ENCODE data around the gene KRT81. TPM values are rescaled to one million over a fixed set of nuclear protein-coding genes. Genes with fewer than 3 reads are reported as not detected.
"Not testable (repeated sequence)": the region's sequence is repeated elsewhere in the genome, so short reads cannot be mapped to it uniquely, and the experiment has no call there.

KRT81 gene
- total and polyA plus RNA-seq, 2 donors (not counting 1 experiment from before 2014, with no cell fraction given): not detected

- not testable (repeated sequence) for H3K79me2 ChIP-seq (ENCODE audit: control insufficient read depth, insufficient read depth, low read length); H3K9ac ChIP-seq (ENCODE audit: insufficient read depth, low read length); H3K36me3 ChIP-seq (ENCODE audit: control insufficient read depth, insufficient read depth, low read length); H3K4me2 ChIP-seq (ENCODE audit: extremely low read depth, insufficient read depth, low read length); H2AFZ ChIP-seq (ENCODE audit: low read length); H3K4me3 ChIP-seq (replicated peaks in 1 of 4; ENCODE audit: control extremely low read depth in 1 of 4, insufficient read depth in 1 of 4, low read depth in 3 of 4, low read length in 4 of 4); H3K4me1 ChIP-seq (ENCODE audit: control insufficient read depth, extremely low read depth, insufficient read depth, low read length); H4K20me1 ChIP-seq (ENCODE audit: control insufficient read depth, extremely low read depth, insufficient read depth, low read length); H3K9me3 ChIP-seq (ENCODE audit: control insufficient read depth, insufficient read depth, low read depth, low read length); H3K27me3 ChIP-seq (ENCODE audit: control insufficient read depth, insufficient read depth, low read length); H3K27ac ChIP-seq (ENCODE audit: insufficient read depth, low read length)
- peak in 1 of 2 donors; percentile 32 for DNase-seq (ENCODE audit: low read depth in 2 of 2)
These were observed 3.2 kb downstream of the KRT81 start for GRCh38 chr12:52287816-52288805.

GRCh38 chr12:52286857-52287785, 4.2 kb downstream of the KRT81 start:
- not testable (repeated sequence) for DNase-seq (ENCODE audit: low read depth in 2 of 2); H3K4me1 ChIP-seq (ENCODE audit: control insufficient read depth, extremely low read depth, insufficient read depth, low read length); H4K20me1 ChIP-seq (ENCODE audit: control insufficient read depth, extremely low read depth, insufficient read depth, low read length); H3K27ac ChIP-seq (ENCODE audit: insufficient read depth, low read length); H3K27me3 ChIP-seq (ENCODE audit: control insufficient read depth, insufficient read depth, low read length); H3K79me2 ChIP-seq (ENCODE audit: control insufficient read depth, insufficient read depth, low read length); H2AFZ ChIP-seq (ENCODE audit: low read length); H3K4me2 ChIP-seq (ENCODE audit: extremely low read depth, insufficient read depth, low read length); H3K9ac ChIP-seq (ENCODE audit: insufficient read depth, low read length); H3K36me3 ChIP-seq (ENCODE audit: control insufficient read depth, insufficient read depth, low read length); H3K4me3 ChIP-seq (replicated peaks in 1 of 4; ENCODE audit: control extremely low read depth in 1 of 4, insufficient read depth in 1 of 4, low read depth in 3 of 4, low read length in 4 of 4); H3K9me3 ChIP-seq (ENCODE audit: control insufficient read depth, insufficient read depth, low read depth, low read length)

GRCh38 chr12:52285851-52286530, 5.3 kb downstream of the KRT81 start:
- Histone ChIP-seq H3K4me2 (ENCODE audit: extremely low read depth, insufficient read depth, low read length) (no peak overlapping the region), H3K4me3 (replicated peaks in 1 of 4; ENCODE audit: control extremely low read depth in 1 of 4, insufficient read depth in 1 of 4, low read depth in 3 of 4, low read length in 4 of 4) (no peak overlapping the region), H2AFZ (ENCODE audit: low read length) (no peak overlapping the region), H3K4me1 (ENCODE audit: control insufficient read depth, extremely low read depth, insufficient read depth, low read length) (peaks cover 8% of the 10 kb centered on the region), H3K27ac (ENCODE audit: insufficient read depth, low read length) (no peak overlapping the region), H3K36me3 (ENCODE audit: control insufficient read depth, insufficient read depth, low read length) (no peaks in the 10 kb centered on the region), H3K79me2 (ENCODE audit: control insufficient read depth, insufficient read depth, low read length) (no peaks in the 10 kb centered on the region), H3K9me3 (ENCODE audit: control insufficient read depth, insufficient read depth, low read depth, low read length) (no peaks in the 10 kb centered on the region), H3K9ac (ENCODE audit: insufficient read depth, low read length) (no peak overlapping the region), H3K27me3 (ENCODE audit: control insufficient read depth, insufficient read depth, low read length) (no peaks in the 10 kb centered on the region), H4K20me1 (ENCODE audit: control insufficient read depth, extremely low read depth, insufficient read depth, low read length) (no peaks in the 10 kb centered on the region)
- no peak for DNase-seq (ENCODE audit: low read depth in 2 of 2)
- TF ChIP-seq CTCF (conservative IDR thresholded peaks at IDR 0.05 in 1 of 2, IDR thresholded peaks at IDR 0.05 in 1 of 2; ENCODE audit: low read depth in 1 of 2, low read length in 2 of 2): no peak
